Osteocyte (in vitro differentiated cells): ENCODE results near the gene SORBS1. TPM values are rescaled to one million over a fixed set of nuclear protein-coding genes. Genes with fewer than 3 reads are reported as not detected.

Experiments used
- DNase-seq: peaks from one replicate; pipeline ENCODE4 v3.0.0; 2021; ENCODE audit warnings: mixed read lengths; ENCODE audit not compliant: unreplicated experiment; ENCODE audit errors: extremely low spot score
- H3K27ac Mint-ChIP-seq: one replicate; pipeline ENCODE4 v1.8.0; 2021; ENCODE audit warnings: mild to moderate bottlenecking, mixed read lengths; ENCODE audit not compliant: unreplicated experiment
- H3K27me3 Mint-ChIP-seq: one replicate; pipeline ENCODE4 v1.8.0; 2021; ENCODE audit warnings: mixed read lengths; ENCODE audit not compliant: unreplicated experiment
- H3K36me3 Mint-ChIP-seq: one replicate; pipeline ENCODE4 v1.8.0; 2021; ENCODE audit warnings: mixed read lengths; ENCODE audit not compliant: unreplicated experiment
- H3K4me1 Mint-ChIP-seq: one replicate; pipeline ENCODE4 v1.8.0; 2021; ENCODE audit warnings: mixed read lengths; ENCODE audit not compliant: unreplicated experiment
- H3K4me3 Mint-ChIP-seq: one replicate; pipeline ENCODE4 v1.8.0; 2021; ENCODE audit warnings: mild to moderate bottlenecking, moderate library complexity, mixed read lengths; ENCODE audit not compliant: unreplicated experiment
- H3K9me3 Mint-ChIP-seq: one replicate; pipeline ENCODE4 v1.8.0; 2021; ENCODE audit warnings: mixed read lengths; ENCODE audit not compliant: unreplicated experiment
- CTCF ChIP-seq: fragments of 200-600 bp; sonication (generic); IDR thresholded peaks from 2 replicates; pipeline ENCODE4 v1.5.0; 2021; ENCODE audit warnings: antibody characterized with exemption, mild to moderate bottlenecking, moderate library complexity
- total RNA-seq: library from RNA; stranded (reverse); gene quantifications from 2 replicates; pipeline ENCODE4 v1.2.1, GENCODE V29; 2021

Gene SORBS1
- total RNA-seq, 1 donor from 2014 or later: 1.7 TPM

- Mint-ChIP-seq H3K36me3 (no peaks in the 10 kb centered on the region), H3K27ac (no peak overlapping the region), H3K27me3 (no peaks in the 10 kb centered on the region), H3K9me3 (no peaks in the 10 kb centered on the region), H3K4me1 (peaks cover 10% of the 10 kb centered on the region), H3K4me3 (no peak overlapping the region)
- DNase-seq: no peak
- no peak for TF ChIP-seq CTCF
Measured at GRCh38 chr10:95314192-95314918, 246.8 kb downstream of the SORBS1 start.

- no peaks in the 10 kb centered on the region for H3K9me3 Mint-ChIP-seq
- no peak for TF ChIP-seq CTCF
- DNase-seq: no peak
- H3K27ac Mint-ChIP-seq: no peak overlapping the region
- no peaks in the 10 kb centered on the region for H3K27me3 Mint-ChIP-seq
- no peak overlapping the region for H3K4me3 Mint-ChIP-seq
- no peaks in the 10 kb centered on the region for H3K36me3 Mint-ChIP-seq
- peaks cover 19% of the 10 kb centered on the region for H3K4me1 Mint-ChIP-seq
Measured at GRCh38 chr10:95312986-95313495, 248.1 kb downstream of the SORBS1 start.

- no peak overlapping the region for H3K27ac Mint-ChIP-seq
- H3K27me3 Mint-ChIP-seq: no peaks in the 10 kb centered on the region
- H3K4me3 Mint-ChIP-seq: no peak overlapping the region
- H3K9me3 Mint-ChIP-seq: no peaks in the 10 kb centered on the region
- DNase-seq: no peak
- H3K36me3 Mint-ChIP-seq: no peaks in the 10 kb centered on the region
- H3K4me1 Mint-ChIP-seq: peaks cover 21% of the 10 kb centered on the region
- TF ChIP-seq CTCF: no peak
Measured at GRCh38 chr10:95312257-95312656, 248.9 kb downstream of the SORBS1 start.

GRCh38 chr10:95309958-95310357 lies 251.2 kb downstream of the SORBS1 start:
- peaks cover 21% of the 10 kb centered on the region for H3K4me1 Mint-ChIP-seq
- H3K36me3 Mint-ChIP-seq: no peaks in the 10 kb centered on the region

More at GRCh38 chr10:95309958-95310357, 251.2 kb downstream of the SORBS1 start:
- Mint-ChIP-seq H3K27ac (no peak overlapping the region), H3K27me3 (no peaks in the 10 kb centered on the region), H3K4me3 (no peak overlapping the region), H3K9me3 (no peaks in the 10 kb centered on the region)
- DNase-seq: no peak
- TF ChIP-seq CTCF: no peak
